ENCODE results near the gene TLE7. TPM values are rescaled to one million over a fixed set of nuclear protein-coding genes. Genes with fewer than 3 reads are reported as not detected.
A peak's percentile ranks its signal among the peaks of the same experiment; 100 is the strongest.

Gene TLE7
- total and polyA plus RNA-seq, 2 experiments from 2014 or later = 0.44 to 2.5 TPM

DNA sequence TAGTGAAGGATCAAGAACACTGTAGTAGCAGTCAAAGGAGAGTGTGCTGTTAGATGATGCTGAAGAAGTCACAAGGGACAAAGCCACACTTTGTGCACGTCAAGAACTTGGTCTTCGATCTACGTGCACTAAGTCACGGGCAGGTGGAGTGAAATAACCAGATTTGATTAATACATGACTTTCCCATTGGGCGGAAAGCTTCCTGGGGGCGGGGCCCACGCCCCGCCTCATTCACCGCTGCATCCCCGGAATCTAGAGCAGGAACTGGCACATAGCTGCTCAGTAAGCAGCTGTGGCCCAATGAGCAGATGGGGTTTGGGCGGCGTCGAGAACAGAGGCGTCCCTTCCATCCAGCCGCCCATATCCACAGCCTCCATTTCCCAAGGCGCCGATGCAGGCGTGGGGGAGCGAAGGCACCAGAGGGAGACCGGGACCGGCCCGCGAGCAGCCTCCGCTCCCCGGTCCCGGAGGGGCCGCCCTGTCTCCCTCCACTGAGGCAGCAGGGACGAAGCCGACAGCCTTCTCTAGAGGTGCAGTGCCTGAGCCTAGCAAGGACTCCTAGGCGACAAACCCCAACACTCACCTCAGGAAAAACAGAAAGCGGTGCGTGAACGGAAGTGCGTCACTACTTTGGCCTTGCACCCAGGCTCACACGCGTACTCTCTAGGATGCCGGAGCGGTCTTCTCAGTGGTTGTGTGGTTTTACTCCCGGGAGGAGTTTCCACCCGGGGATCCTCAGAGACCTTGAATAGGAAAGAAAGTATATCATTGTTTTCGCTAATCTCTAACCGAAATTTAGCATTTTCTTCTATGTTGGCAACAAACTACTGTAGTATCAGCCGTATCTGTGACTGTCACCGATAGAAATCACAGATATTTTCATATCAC is 42.4 kb upstream of the TLE7 start:
- H3K36me3 Mint-ChIP-seq (ENCODE audit: low read depth) = no peaks in the 10 kb centered on the region
- H3K27me3 Mint-ChIP-seq (ENCODE audit: insufficient read depth, low read depth, poor library complexity) = no peaks in the 10 kb centered on the region
- H3K9me2 ChIP-seq (ENCODE audit: insufficient read depth) = no peaks in the 10 kb centered on the region
- peaks cover 7% of the 10 kb centered on the region; the same call in 2 of the 3 replicates for H3K4me1 Mint-ChIP-seq
- H3K27me3 ChIP-seq (ENCODE audit: insufficient read depth) = no peaks in the 10 kb centered on the region
- H3K27ac Mint-ChIP-seq = peak overlapping the region; percentile 74
- no peaks in the 10 kb centered on the region; the same call in none of the 2 replicates for H3K4me1 ChIP-seq (ENCODE audit: insufficient read depth)
- H2AFZ ChIP-seq = peak overlapping the region; percentile 95
- H3K79me2 ChIP-seq (replicated peaks; ENCODE audit: insufficient read depth) = no peaks in the 10 kb centered on the region
- H3K36me3 ChIP-seq (ENCODE audit: insufficient read depth) = no peaks in the 10 kb centered on the region
- no peaks in the 10 kb centered on the region for H4K20me1 ChIP-seq (replicated peaks; ENCODE audit: insufficient read depth)
- H3K4me3 ChIP-seq = peak overlapping the region; percentile 80
- H3F3A ChIP-seq (replicated peaks; ENCODE audit: low read depth) = no peaks in the 10 kb centered on the region
- TF ChIP-seq EZH2phosphoT487 (IDR thresholded peaks at IDR 0.05; ENCODE audit: unreplicated experiment) (no peak), CREB1 (CRISPR knock-in tag; IDR thresholded peaks at IDR 0.05; ENCODE audit: low read depth) (peak; percentile 92), POLR2AphosphoS5 (IDR thresholded peaks at IDR 0.05; ENCODE audit: low read depth) (peak; percentile 82; the same call in 1 of the 2 replicates)
- TF ChIP-seq, protein P1, sequence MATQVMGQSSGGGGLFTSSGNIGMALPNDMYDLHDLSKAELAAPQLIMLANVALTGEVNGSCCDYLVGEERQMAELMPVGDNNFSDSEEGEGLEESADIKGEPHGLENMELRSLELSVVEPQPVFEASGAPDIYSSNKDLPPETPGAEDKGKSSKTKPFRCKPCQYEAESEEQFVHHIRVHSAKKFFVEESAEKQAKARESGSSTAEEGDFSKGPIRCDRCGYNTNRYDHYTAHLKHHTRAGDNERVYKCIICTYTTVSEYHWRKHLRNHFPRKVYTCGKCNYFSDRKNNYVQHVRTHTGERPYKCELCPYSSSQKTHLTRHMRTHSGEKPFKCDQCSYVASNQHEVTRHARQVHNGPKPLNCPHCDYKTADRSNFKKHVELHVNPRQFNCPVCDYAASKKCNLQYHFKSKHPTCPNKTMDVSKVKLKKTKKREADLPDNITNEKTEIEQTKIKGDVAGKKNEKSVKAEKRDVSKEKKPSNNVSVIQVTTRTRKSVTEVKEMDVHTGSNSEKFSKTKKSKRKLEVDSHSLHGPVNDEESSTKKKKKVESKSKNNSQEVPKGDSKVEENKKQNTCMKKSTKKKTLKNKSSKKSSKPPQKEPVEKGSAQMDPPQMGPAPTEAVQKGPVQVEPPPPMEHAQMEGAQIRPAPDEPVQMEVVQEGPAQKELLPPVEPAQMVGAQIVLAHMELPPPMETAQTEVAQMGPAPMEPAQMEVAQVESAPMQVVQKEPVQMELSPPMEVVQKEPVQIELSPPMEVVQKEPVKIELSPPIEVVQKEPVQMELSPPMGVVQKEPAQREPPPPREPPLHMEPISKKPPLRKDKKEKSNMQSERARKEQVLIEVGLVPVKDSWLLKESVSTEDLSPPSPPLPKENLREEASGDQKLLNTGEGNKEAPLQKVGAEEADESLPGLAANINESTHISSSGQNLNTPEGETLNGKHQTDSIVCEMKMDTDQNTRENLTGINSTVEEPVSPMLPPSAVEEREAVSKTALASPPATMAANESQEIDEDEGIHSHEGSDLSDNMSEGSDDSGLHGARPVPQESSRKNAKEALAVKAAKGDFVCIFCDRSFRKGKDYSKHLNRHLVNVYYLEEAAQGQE (IDR thresholded peaks at IDR 0.05; ENCODE audit: unreplicated experiment) = no peak
- ATAC-seq = peak; percentile 96
- peak; percentile 93 for DNase-seq (ENCODE audit: low spot score)
- H3K9me3 Mint-ChIP-seq = no peaks in the 10 kb centered on the region
- H3K27ac ChIP-seq (ENCODE audit: low read depth) = peak overlapping the region; percentile 96
- H3K4me3 Mint-ChIP-seq = peak overlapping the region; percentile 82
- H3K4me2 ChIP-seq = peak overlapping the region; percentile 74

DNA sequence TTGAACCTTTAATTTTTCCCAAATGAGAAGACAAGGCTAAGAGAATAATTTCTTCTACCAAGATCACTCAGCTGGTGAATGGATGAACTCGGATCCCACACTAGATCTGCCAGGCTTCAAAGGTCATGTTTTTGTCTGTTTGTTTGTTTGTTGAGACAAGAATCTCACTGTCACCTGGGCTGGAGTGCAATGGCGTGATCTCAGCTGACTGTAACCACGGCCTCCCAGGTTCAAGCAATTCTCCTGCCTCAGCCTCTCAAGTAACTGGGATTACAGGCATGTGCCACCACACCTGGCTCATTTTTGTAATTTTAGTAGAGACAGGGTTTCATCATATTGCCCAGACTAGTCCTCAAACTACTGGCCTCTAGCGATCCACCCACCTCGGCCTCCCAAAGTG is 40.7 kb upstream of the TLE7 start:
- H3K9me2 ChIP-seq (ENCODE audit: insufficient read depth) = no peaks in the 10 kb centered on the region
- no peak overlapping the region for H3K27ac ChIP-seq (ENCODE audit: low read depth)
- H3K4me1 ChIP-seq (ENCODE audit: insufficient read depth) = no peaks in the 10 kb centered on the region; the same call in none of the 2 replicates
- no peak for ATAC-seq
- no peak overlapping the region for H2AFZ ChIP-seq
- H3F3A ChIP-seq (replicated peaks; ENCODE audit: low read depth) = no peaks in the 10 kb centered on the region
- no peak for DNase-seq (ENCODE audit: low spot score)
- 0 out of 3 replicates have a peak, but pooled peaks cover 3% of the 10 kb centered on the region for H3K36me3 Mint-ChIP-seq (ENCODE audit: low read depth)
- H3K36me3 ChIP-seq (ENCODE audit: insufficient read depth) = no peaks in the 10 kb centered on the region
- no peaks in the 10 kb centered on the region for H3K27me3 ChIP-seq (ENCODE audit: insufficient read depth)
- H3K27me3 Mint-ChIP-seq (ENCODE audit: insufficient read depth, low read depth, poor library complexity) = no peaks in the 10 kb centered on the region
- no peak overlapping the region for H3K4me2 ChIP-seq
- no peak overlapping the region for H3K27ac Mint-ChIP-seq
- H4K20me1 ChIP-seq (replicated peaks; ENCODE audit: insufficient read depth) = no peaks in the 10 kb centered on the region
- no peak overlapping the region for H3K4me3 ChIP-seq
- H3K4me1 Mint-ChIP-seq = peaks cover 7% of the 10 kb centered on the region; the same call in 2 of the 3 replicates
- no peaks in the 10 kb centered on the region for H3K9me3 Mint-ChIP-seq
- no peaks in the 10 kb centered on the region for H3K79me2 ChIP-seq (replicated peaks; ENCODE audit: insufficient read depth)
- no peak overlapping the region for H3K4me3 Mint-ChIP-seq
- TF ChIP-seq EZH2 (IDR thresholded peaks at IDR 0.05; ENCODE audit: low read depth, unreplicated experiment) (no peak), ZNF114 (CRISPR knock-in tag; IDR thresholded peaks at IDR 0.05) (no peak), CREB1 (CRISPR knock-in tag; IDR thresholded peaks at IDR 0.05; ENCODE audit: low read depth) (no peak), NANOG (IDR thresholded peaks at IDR 0.05; ENCODE audit: borderline replicate concordance) (no peak), JUNB (IDR thresholded peaks at IDR 0.05; ENCODE audit: unreplicated experiment) (no peak), STAT1 (IDR thresholded peaks at IDR 0.05; ENCODE audit: unreplicated experiment) (no peak), POLR2AphosphoS5 (IDR thresholded peaks at IDR 0.05; ENCODE audit: low read depth) (no peak), EZH2phosphoT487 (IDR thresholded peaks at IDR 0.05; ENCODE audit: unreplicated experiment) (no peak), ZNF331 (CRISPR knock-in tag; IDR thresholded peaks at IDR 0.05; ENCODE audit: low read depth) (no peak)
- TF ChIP-seq, protein P1 (IDR thresholded peaks at IDR 0.05; ENCODE audit: unreplicated experiment) = no peak
- TF ChIP-seq, protein P2, sequence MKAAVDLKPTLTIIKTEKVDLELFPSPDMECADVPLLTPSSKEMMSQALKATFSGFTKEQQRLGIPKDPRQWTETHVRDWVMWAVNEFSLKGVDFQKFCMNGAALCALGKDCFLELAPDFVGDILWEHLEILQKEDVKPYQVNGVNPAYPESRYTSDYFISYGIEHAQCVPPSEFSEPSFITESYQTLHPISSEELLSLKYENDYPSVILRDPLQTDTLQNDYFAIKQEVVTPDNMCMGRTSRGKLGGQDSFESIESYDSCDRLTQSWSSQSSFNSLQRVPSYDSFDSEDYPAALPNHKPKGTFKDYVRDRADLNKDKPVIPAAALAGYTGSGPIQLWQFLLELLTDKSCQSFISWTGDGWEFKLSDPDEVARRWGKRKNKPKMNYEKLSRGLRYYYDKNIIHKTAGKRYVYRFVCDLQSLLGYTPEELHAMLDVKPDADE (IDR thresholded peaks at IDR 0.05) = no peak
- TF ChIP-seq, protein P3, sequence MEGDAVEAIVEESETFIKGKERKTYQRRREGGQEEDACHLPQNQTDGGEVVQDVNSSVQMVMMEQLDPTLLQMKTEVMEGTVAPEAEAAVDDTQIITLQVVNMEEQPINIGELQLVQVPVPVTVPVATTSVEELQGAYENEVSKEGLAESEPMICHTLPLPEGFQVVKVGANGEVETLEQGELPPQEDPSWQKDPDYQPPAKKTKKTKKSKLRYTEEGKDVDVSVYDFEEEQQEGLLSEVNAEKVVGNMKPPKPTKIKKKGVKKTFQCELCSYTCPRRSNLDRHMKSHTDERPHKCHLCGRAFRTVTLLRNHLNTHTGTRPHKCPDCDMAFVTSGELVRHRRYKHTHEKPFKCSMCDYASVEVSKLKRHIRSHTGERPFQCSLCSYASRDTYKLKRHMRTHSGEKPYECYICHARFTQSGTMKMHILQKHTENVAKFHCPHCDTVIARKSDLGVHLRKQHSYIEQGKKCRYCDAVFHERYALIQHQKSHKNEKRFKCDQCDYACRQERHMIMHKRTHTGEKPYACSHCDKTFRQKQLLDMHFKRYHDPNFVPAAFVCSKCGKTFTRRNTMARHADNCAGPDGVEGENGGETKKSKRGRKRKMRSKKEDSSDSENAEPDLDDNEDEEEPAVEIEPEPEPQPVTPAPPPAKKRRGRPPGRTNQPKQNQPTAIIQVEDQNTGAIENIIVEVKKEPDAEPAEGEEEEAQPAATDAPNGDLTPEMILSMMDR (conservative IDR thresholded peaks at IDR 0.05; ENCODE audit: low read depth in 2 of 2) = no peak

All from GM23338 (cell line).